NOMO-1 (cell line): ENCODE data around the gene PROX1.

Experiments used
- DNase-seq, 2 experiments: peaks; one replicate each; lab custom pipeline; 2025; ENCODE audit not compliant: unreplicated experiment in 2 of 2; lab: John Stamatoyannopoulos, UW

Gene PROX1

DNA sequence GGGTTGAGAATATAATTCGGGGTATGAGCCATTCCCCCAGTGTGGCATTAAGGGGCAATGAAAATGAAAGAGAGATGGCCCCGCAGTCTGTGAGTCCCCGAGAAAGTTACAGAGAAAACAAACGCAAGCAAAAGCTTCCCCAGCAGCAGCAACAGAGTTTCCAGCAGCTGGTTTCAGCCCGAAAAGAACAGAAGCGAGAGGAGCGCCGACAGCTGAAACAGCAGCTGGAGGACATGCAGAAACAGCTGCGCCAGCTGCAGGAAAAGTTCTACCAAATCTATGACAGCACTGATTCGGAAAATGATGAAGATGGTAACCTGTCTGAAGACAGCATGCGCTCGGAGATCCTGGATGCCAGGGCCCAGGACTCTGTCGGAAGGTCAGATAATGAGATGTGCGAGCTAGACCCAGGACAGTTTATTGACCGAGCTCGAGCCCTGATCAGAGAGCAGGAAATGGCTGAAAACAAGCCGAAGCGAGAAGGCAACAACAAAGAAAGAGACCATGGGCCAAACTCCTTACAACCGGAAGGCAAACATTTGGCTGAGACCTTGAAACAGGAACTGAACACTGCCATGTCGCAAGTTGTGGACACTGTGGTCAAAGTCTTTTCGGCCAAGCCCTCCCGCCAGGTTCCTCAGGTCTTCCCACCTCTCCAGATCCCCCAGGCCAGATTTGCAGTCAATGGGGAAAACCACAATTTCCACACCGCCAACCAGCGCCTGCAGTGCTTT is 9.4 kb downstream of the PROX1 start:
- DNase-seq, result peak; percentile 26 to 31

GRCh38 chr1:213997772-213998107 is 10.0 kb downstream of the PROX1 start:
- DNase-seq, result no peak

GRCh38 chr1:213998785-213999184 is 11.0 kb downstream of the PROX1 start:
- no peak for DNase-seq

DNA sequence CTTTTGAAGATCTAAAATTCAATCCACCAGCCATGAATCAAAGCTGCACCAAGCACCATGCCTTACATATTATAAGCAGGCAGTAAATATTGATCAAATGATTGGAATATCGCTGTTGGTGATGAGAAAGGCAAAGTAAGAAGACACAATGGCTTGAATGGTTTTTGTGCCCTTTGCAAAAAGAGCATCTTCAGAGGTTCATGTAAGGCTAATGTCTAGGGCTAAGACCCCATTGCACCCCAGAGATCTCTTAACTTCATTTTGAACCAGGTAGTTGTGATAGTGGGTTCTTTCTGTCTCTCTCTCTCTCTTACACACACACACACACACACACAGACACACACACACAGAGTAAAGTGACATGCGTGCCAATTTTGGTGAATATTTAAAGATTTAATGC is 12.0 kb downstream of the PROX1 start:
- DNase-seq, result no peak

DNA sequence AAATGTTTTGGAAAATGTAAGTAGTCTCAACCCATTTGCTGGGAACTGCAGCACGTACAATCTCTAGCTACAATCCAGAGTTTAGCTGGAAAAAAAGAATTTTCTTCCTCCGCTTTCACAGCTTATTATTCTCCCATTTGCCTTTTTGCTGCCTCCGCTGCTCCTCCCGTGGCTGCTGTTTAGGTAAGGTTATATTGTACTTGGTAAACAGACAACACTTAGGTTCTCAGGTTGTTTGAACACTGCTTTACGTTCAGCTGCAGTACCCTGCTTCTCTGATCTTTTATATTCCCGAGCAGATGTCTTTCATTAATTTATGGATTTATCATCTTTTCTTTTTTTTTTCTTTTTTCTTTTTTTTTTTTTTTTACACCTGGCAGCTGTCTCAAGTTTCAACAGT is 14.3 kb downstream of the PROX1 start:
- DNase-seq, result no peak

- no peak for DNase-seq
These were observed 14.7 kb downstream of the PROX1 start for GRCh38 chr1:214002472-214002871.

DNA sequence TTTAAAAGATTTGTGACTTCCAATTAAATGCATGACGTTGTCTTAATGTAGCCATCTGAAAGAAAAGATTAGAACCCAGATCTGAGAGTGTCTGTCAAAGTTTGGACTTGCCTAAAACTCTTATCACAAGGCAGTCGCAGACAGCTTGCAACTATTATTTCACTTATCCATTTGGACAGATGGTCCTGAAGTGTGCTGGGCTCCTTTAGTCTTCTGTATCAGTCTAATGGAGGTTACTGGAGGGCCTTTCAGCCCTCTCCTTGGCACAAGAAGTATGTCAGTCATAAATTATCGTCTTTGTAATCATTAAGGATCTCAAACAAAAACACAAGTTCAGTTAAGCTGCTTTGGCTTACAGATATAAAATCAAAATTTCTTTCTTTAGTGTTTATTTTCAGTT is 15.5 kb downstream of the PROX1 start:
- DNase-seq, result no peak

DNA sequence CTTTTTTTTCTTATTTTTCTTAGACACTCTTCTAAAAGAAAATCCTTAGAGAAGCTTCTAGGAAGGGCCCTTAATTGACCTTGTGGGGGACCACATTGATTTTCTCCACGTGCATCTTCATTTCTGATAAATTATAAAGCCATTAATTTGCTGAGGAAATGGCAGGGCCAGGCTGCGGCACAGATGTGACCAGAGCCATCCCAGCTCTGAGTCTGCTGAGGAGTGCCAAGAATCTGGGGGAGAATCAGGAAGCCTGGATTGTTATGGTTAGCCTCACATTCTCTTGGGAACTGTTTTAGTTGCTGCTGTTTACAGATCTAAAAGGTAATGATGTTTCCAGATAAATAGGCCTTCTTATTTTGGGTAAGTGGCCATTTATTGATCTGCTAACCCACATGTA is 16.2 kb downstream of the PROX1 start:
- no peak for DNase-seq

GRCh38 chr1:214004795-214005194 is 17.0 kb downstream of the PROX1 start:
- DNase-seq, result no peak

GRCh38 chr1:214005708-214006107 is 17.9 kb downstream of the PROX1 start:
- DNase-seq, result no peak

GRCh38 chr1:214006845-214007244 is 19.1 kb downstream of the PROX1 start:
- DNase-seq, result no peak

- no peak for DNase-seq
These were observed 20.6 kb downstream of the PROX1 start for GRCh38 chr1:214008347-214008746.

DNA sequence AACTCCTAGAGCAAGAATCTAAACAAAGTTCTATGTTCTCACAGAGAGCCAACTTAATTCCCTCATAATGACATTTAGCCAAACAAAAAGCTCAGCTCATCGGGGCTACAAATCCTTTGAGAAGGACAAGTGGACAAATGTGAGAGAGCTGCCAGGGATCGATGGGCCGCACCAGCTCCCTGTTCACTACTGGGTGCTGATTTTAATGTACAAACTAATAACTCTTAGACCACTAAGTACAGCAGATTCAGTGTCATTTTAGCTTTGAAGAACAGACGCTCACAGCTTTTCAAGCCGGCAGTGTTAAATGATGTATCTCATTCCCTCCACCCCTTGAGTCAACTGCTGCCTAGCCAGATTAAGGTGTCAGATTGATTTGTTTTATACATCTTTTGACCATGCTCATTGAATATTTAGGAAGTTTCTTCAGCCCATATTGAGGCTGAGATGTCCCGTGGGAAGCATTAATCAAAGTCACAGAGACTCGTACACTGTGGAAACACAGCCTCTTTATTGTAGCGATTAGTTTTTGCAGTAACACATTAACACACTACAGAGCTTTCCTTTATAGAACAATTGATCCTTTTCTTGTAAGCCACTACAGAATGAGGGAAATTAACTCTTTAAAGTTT is 21.1 kb downstream of the PROX1 start:
- no peak for DNase-seq

- no peak for DNase-seq
These were observed 21.8 kb downstream of the PROX1 start for GRCh38 chr1:214009423-214010196.

- DNase-seq, result no peak
These were observed 22.4 kb downstream of the PROX1 start for GRCh38 chr1:214010197-214010573.

DNA sequence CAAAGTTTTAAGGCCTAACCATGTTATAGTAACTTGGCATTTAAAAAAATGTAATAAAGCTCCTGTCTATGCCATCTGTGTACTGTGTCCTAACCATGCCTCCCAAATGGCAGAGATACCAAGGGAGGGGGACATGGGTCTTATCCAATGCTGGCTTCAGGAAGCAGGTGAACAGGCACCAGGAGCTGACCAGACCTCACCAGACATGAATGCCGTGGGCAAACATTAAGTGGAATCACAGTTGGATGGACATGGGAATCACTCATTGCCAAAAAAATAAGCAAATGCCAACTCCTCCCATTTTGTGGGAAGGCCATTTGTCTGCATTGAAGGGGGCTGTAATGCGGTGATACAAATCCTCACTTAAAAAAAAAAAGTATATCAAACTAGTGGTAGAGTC is 22.9 kb downstream of the PROX1 start:
- no peak for DNase-seq

GRCh38 chr1:214012418-214012817 is 24.6 kb downstream of the PROX1 start:
- DNase-seq, result no peak

DNA sequence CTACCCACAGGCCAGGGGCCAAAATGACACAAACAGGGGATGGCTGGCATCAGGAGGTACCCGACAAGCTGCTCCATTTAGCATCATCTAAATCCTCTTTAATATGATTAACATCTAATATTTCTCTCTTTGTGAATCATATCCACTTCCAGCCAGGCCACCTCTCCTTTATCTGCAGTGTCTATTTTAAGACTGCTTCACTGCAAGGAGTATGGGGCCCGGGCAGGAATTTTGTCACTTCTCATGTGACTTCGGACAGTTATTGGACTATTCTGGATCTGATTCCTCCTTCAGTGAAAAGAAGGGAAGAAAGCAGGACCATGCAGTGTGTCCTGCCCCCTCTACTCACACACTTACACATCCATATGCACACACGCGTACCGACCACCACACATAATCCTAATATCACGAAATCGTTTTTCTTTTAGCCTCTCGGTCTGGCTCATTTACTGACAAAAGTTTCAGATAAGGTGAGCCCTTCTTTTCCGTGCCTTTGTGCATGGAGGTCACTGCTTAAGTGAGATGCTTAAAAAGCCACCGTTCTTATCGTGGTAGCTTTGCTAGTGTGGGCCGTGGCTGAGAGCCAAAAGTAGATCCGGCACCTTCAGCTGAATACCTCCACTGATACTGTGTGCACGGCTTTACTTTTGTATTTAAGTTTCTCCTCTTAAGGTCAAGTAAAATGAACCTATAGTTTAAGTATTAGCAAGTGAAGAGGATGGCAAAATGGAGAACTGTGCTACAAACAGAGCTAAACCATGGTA is 26.0 kb downstream of the PROX1 start:
- DNase-seq, result no peak

GRCh38 chr1:214014730-214015129 is 27.0 kb downstream of the PROX1 start:
- no peak for DNase-seq

DNA sequence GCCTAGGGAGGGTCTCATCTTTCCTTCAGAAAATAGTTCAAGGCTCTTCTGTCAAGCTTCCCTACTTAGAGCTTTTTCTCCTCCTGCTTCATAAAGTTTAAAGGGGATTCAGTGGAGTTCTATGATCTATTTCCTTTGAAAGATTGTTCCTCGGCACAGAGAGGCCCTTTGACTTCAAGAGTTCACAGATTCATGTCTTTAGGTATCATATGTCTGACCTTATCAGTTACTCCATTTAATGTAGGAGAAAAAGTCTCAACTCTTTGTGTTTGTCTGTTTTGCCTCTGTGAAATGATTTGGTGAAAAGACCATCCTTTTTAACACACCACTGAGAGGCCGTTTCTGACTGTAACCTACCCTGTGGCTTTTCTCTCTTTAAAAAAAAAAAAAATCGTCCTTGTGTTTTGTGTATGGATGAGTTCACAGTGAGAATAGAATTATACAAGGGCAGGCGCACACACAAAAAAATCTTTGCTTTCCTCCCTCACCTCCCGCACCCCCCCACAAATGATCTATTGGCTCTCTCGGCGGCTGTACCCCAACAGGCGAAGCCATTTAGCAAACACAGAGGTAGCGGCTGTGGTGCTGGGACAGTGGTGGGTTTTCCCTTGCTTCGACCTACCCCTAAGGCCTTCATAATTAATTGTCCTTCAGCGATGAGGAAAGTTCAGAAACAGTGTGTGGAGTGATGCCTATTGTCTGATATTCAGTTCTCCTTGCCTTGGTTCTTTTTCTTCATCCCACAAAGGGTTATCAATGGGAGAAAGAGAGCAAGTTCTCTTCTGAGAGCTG is 29.6 kb downstream of the PROX1 start:
- no peak for DNase-seq
